IMR-90 (cell line): ENCODE measurements around the gene GOLGA1. TPM values are rescaled to one million over a fixed set of nuclear protein-coding genes. Genes with fewer than 3 reads are reported as not detected.

Experiments
- ATAC-seq: fragments of 200-7000 bp; cut with Tn5 transposase; 2 replicates; pipeline ENCODE4 v1.9.1; 2020; ENCODE audit warnings: low read depth, mild to moderate bottlenecking, moderate library complexity
- BruUV-seq: library from RNA; stranded (reverse); fragments of 400-500 nt; replicated peaks from 2 replicates; lab custom pipeline; 2021; lab: Mats Ljungman, UMichigan
- CTCF ChIA-PET: fragments of 300-600 bp; formaldehyde crosslinking; extraction: SDS; loops from one replicate; lab custom pipeline; 2021; ENCODE audit warnings: antibody characterized with exemption; lab: Yijun Ruan, JAX
- POLR2A ChIA-PET: fragments of 300-600 bp; sonication (Branson Sonifier 250); formaldehyde crosslinking; loops from one replicate; lab custom pipeline; 2022; ENCODE audit warnings: antibody characterized with exemption; ENCODE audit not compliant: unreplicated experiment; lab: Charles Lee
- DNase-seq: peaks from one replicate; pipeline ENCODE4 v3.0.0; 2013
- H2AFZ ChIP-seq: replicated peaks from 2 replicates; pipeline ENCODE3; 2013; ENCODE audit warnings: low read length, mild to moderate bottlenecking; ENCODE audit not compliant: poor library complexity
- H2AK5ac ChIP-seq: 2 replicates; pipeline ENCODE4 v1.6.1; 2013; ENCODE audit warnings: low read depth, low read length, inconsistent platforms
- H2AK9ac ChIP-seq: replicated peaks from 2 replicates; pipeline ENCODE3; 2013; ENCODE audit warnings: mild to moderate bottlenecking, low read depth, low read length, moderate library complexity; ENCODE audit not compliant: poor library complexity
- H2BK120ac ChIP-seq: 2 replicates; pipeline ENCODE4 v1.6.1; 2013; ENCODE audit warnings: low read depth, low read length, inconsistent platforms
- H2BK15ac ChIP-seq: 3 replicates; pipeline ENCODE4 v1.6.1; 2013; ENCODE audit warnings: low read depth, low read length, inconsistent platforms
- H2BK20ac ChIP-seq: 2 replicates; pipeline ENCODE4 v1.6.1; 2013; ENCODE audit warnings: low read depth, mild to moderate bottlenecking, inconsistent platforms, low read length, moderate library complexity
- H2BK5ac ChIP-seq: 2 replicates; pipeline ENCODE4 v1.6.1; 2013; ENCODE audit warnings: mild to moderate bottlenecking, low read depth, low read length, inconsistent platforms; ENCODE audit not compliant: poor library complexity, severe bottlenecking
- H3K14ac ChIP-seq: replicated peaks from 2 replicates; pipeline ENCODE4 v1.6.1; 2013; ENCODE audit warnings: low read depth, low read length, inconsistent platforms
- H3K18ac ChIP-seq: 2 replicates; pipeline ENCODE4 v1.6.1; 2013; ENCODE audit warnings: low read depth, low read length, control low read depth
- H3K23ac ChIP-seq: 2 replicates; pipeline ENCODE4 v1.6.1; 2013; ENCODE audit warnings: low read depth, low read length, inconsistent platforms
- H3K27ac ChIP-seq: 2 replicates; pipeline ENCODE4 v1.5.1; 2013; ENCODE audit warnings: mild to moderate bottlenecking, control low read depth, low read length; ENCODE audit not compliant: insufficient read depth
- H3K27me3 ChIP-seq: 2 replicates; pipeline ENCODE4 v1.6.1; 2013; ENCODE audit warnings: low read length; ENCODE audit not compliant: control insufficient read depth, insufficient read depth
- H3K36me3 ChIP-seq: 2 replicates; pipeline ENCODE4 v1.6.1; 2013; ENCODE audit warnings: low read length, mixed read lengths; ENCODE audit not compliant: control insufficient read depth, insufficient read depth
- H3K4ac ChIP-seq: 2 replicates; pipeline ENCODE4 v1.6.1; 2013; ENCODE audit warnings: low read depth, low read length, inconsistent platforms
- H3K4me1 ChIP-seq: 2 replicates; pipeline ENCODE4 v1.6.1; 2013; ENCODE audit warnings: low read length, mixed read lengths; ENCODE audit not compliant: control insufficient read depth, insufficient read depth
- H3K4me2 ChIP-seq: 2 replicates; pipeline ENCODE4 v1.6.1; 2013; ENCODE audit warnings: low read depth, mild to moderate bottlenecking, control low read depth, low read length, moderate library complexity
- H3K4me3 ChIP-seq: 2 replicates; pipeline ENCODE4 v1.5.1; 2013; ENCODE audit warnings: low read depth, mild to moderate bottlenecking, control low read depth, low read length, moderate library complexity; ENCODE audit not compliant: insufficient read depth
- H3K56ac ChIP-seq: 2 replicates; pipeline ENCODE4 v1.6.1; 2013; ENCODE audit warnings: low read length, inconsistent platforms; ENCODE audit not compliant: insufficient read depth; ENCODE audit errors: extremely low read depth
- H3K79me1 ChIP-seq, 2 experiments: 2 replicates each; pipeline ENCODE4 v1.6.1; 2013; ENCODE audit warnings: low read length in 2 of 2, inconsistent platforms in 1 of 2, low read depth in 1 of 2
- H3K9ac ChIP-seq: 2 replicates; pipeline ENCODE4 v1.6.1; 2013; ENCODE audit warnings: low read depth, low read length, control low read depth
- H3K9me1 ChIP-seq: 2 replicates; pipeline ENCODE4 v1.6.1; 2013; ENCODE audit warnings: low read length, inconsistent platforms; ENCODE audit not compliant: insufficient read depth
- H3K9me3 ChIP-seq: 2 replicates; pipeline ENCODE4 v1.6.1; 2013; ENCODE audit warnings: low read length; ENCODE audit not compliant: control insufficient read depth, insufficient read depth
- H4K20me1 ChIP-seq: 2 replicates; pipeline ENCODE4 v1.6.1; 2013; ENCODE audit warnings: low read length, inconsistent platforms; ENCODE audit not compliant: insufficient read depth
- H4K5ac ChIP-seq: 2 replicates; pipeline ENCODE4 v1.6.1; 2013; ENCODE audit warnings: mild to moderate bottlenecking, low read depth, low read length, control low read depth
- H4K8ac ChIP-seq, 2 experiments: 2 replicates each; pipeline ENCODE4 v1.6.1; 2013; ENCODE audit warnings: low read depth in 2 of 2, low read length in 2 of 2, control low read depth in 1 of 2, inconsistent platforms in 1 of 2
- H4K91ac ChIP-seq: 2 replicates; pipeline ENCODE4 v1.6.1; 2013; ENCODE audit warnings: low read depth, low read length, inconsistent platforms; ENCODE audit not compliant: insufficient read depth
- BHLHE40 ChIP-seq: fragments of 150-350 bp; IDR thresholded peaks from 2 replicates; pipeline ENCODE4 v1.6.1; 2016; ENCODE audit warnings: mild to moderate bottlenecking, low read depth, low read length
- CEBPB ChIP-seq: IDR thresholded peaks from 2 replicates; pipeline ENCODE4 v1.6.1; 2012; ENCODE audit warnings: low read depth, low read length, improper control_type of control experiment
- CHD1 ChIP-seq: IDR thresholded peaks from 2 replicates; pipeline ENCODE4 v1.6.1; 2012; ENCODE audit warnings: low read depth, low read length, improper control_type of control experiment
- FOS ChIP-seq: fragments of 150-350 bp; IDR thresholded peaks from 2 replicates; pipeline ENCODE4 v1.6.1; 2016; ENCODE audit warnings: low read depth, low read length
- MAFK ChIP-seq: IDR thresholded peaks from 2 replicates; pipeline ENCODE4 v1.6.1; 2012; ENCODE audit warnings: low read depth, low read length, improper control_type of control experiment
- MAZ ChIP-seq: IDR thresholded peaks from 2 replicates; pipeline ENCODE4 v1.6.1; 2012; ENCODE audit warnings: low read depth, mild to moderate bottlenecking, low read length, improper control_type of control experiment, moderate library complexity, borderline replicate concordance
- MXI1 ChIP-seq: IDR thresholded peaks from 2 replicates; pipeline ENCODE4 v1.6.1; 2012; ENCODE audit warnings: low read depth, mild to moderate bottlenecking, low read length, moderate library complexity, borderline replicate concordance
- NFE2L2 ChIP-seq: fragments of 150-350 bp; IDR thresholded peaks from 2 replicates; pipeline ENCODE4 v1.6.1; 2016; ENCODE audit warnings: low read depth, mild to moderate bottlenecking, low read length
- POLR2A ChIP-seq: IDR thresholded peaks from 2 replicates; pipeline ENCODE4 v1.6.1; 2012; ENCODE audit warnings: mild to moderate bottlenecking, low read depth, low read length
- RAD21 ChIP-seq: IDR thresholded peaks from 2 replicates; pipeline ENCODE4 v1.6.1; 2012; ENCODE audit warnings: low read length, improper control_type of control experiment
- RCOR1 ChIP-seq: IDR thresholded peaks from 2 replicates; pipeline ENCODE4 v1.6.1; 2012; ENCODE audit warnings: mild to moderate bottlenecking, low read length, improper control_type of control experiment; ENCODE audit not compliant: insufficient replicate concordance
- RFX5 ChIP-seq: IDR thresholded peaks from 2 replicates; pipeline ENCODE4 v1.8.0; 2012; ENCODE audit warnings: low read depth, mild to moderate bottlenecking, low read length, moderate library complexity
- SMC3 ChIP-seq: fragments of 150-350 bp; IDR thresholded peaks from 2 replicates; pipeline ENCODE4 v1.6.1; 2016; ENCODE audit warnings: low read depth, mild to moderate bottlenecking, antibody characterized with exemption, low read length, moderate library complexity
- WGBS, 2 experiments: methylation state at CpG; one replicate each; pipeline versions ENCODE4 v1.1.5 to v1.1.7; 2013; ENCODE audit warnings: missing lambda C conversion rate in 2 of 2; ENCODE audit not compliant: insufficient read length in 1 of 2; ENCODE audit errors: extremely low coverage in 2 of 2; 5-methylcytosine and 5-hydroxymethylcytosine counted together
- dilution Hi-C: fragments of 300-500 bp; cut with HindIII; formaldehyde crosslinking; loops from one replicate; pipeline ENCODE4 v1.14.3; 2018; ENCODE audit warnings: low sequenced_read_pairs; ENCODE audit not compliant: unreplicated experiment
- in situ Hi-C: fragments of 300-500 bp; cut with MboI; formaldehyde crosslinking; loops from 3 replicates; pipeline ENCODE4 v1.14.3; 2019; ENCODE audit warnings: low sequenced_read_pairs, inconsistent platforms, mixed read lengths
- intact Hi-C: fragments of 100-400 bp; cut with micrococcal nuclease; formaldehyde crosslinking; loops from 2 replicates; pipeline ENCODE4 v1.10.0; 2022
- polyA plus RNA-seq, 3 experiments: library from polyadenylated mRNA; depleted of rRNA; stranded (reverse); fragments of >200 nt; gene quantifications; 2 replicates each; pipeline ENCODE4 v1.2.3, GENCODE V29; 2012; ENCODE audit warnings: low replicate concordance in 1 of 3
- total RNA-seq: library from RNA; depleted of rRNA; stranded (reverse); fragments of >200 nt; gene quantifications from 2 replicates; pipeline ENCODE4 v1.2.3, GENCODE V29; 2012
- TF ChIP-seq, protein P1 (sequence below): fragments of 150-350 bp; IDR thresholded peaks from 2 replicates; pipeline ENCODE4 v1.6.1; 2017; ENCODE audit warnings: mild to moderate bottlenecking, antibody characterized with exemption, low read length, low read depth
- TF ChIP-seq, protein P2 (sequence below): fragments of 150-350 bp; IDR thresholded peaks from 2 replicates; pipeline ENCODE4 v1.6.1; 2016; ENCODE audit warnings: low read depth, mild to moderate bottlenecking, low read length, moderate library complexity, borderline replicate concordance
- TF ChIP-seq, protein P3 (sequence below): conservative IDR thresholded peaks from 2 replicates; pipeline ENCODE4 v1.5.1; 2012; ENCODE audit warnings: mild to moderate bottlenecking, low read depth, low read length, improper control_type of control experiment

The GOLGA1 gene
- total and polyA plus RNA-seq, 2 of the 4 experiments (the other 2 are of a cell fraction) = 10.6 to 12.7 TPM

DNA sequence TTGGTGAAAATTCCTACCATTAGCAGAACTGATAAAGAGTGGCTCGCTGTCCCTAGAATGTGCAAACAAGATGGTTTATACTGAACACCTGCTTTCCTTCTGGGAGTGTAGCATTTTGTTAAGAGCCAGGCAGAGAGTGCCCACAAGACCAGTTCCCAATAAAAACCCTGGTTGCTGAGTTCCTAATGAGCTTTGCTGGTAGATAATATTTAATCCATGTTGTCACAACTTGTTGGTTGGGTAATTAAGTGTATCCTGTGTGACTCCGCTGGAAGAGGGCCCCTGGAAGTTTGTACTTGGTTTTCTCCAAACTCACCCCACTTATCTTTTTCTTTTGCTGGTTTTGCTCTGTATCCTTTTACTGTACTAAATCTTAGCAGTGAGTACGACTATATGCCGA lies 39.5 kb upstream of the GOLGA1 start:
- H2BK5ac ChIP-seq = no peak overlapping the region
- dilution Hi-C loops = no loop called here
- ChIA-PET CTCF (interaction anchor here (0.9 kb wide), 1 partner anchor 11 kb away, joined by 5 read pairs; no protein-coding TSS in a partner anchor), POLR2A (no interaction called here)
- H3K23ac ChIP-seq = no peak overlapping the region
- H3K36me3 ChIP-seq = no peaks in the 10 kb centered on the region
- H3K9me3 ChIP-seq = no peaks in the 10 kb centered on the region
- H2AFZ ChIP-seq = no peak overlapping the region
- no peak overlapping the region for H3K27ac ChIP-seq
- intact Hi-C loops = no loop called here
- WGBS, 2 experiments = no CpG with 5 or more reads among the region's 4 CpGs
- DNase-seq = no peak
- no peak overlapping the region for H3K9ac ChIP-seq
- no peak overlapping the region for H3K4me3 ChIP-seq
- no peak overlapping the region for H2BK15ac ChIP-seq
- 0 out of 2 replicates have a peak, but pooled peaks cover 3% of the 10 kb centered on the region for H3K9me1 ChIP-seq
- no peak overlapping the region for H3K14ac ChIP-seq
- H3K27me3 ChIP-seq = no peaks in the 10 kb centered on the region
- H2AK9ac ChIP-seq = no peak overlapping the region
- in situ Hi-C loops = no loop called here
- H2BK20ac ChIP-seq = no peak overlapping the region
- H3K4ac ChIP-seq = no peak overlapping the region
- no peak overlapping the region for H3K18ac ChIP-seq
- no peak for TF ChIP-seq BHLHE40
- TF ChIP-seq SMC3 = no peak
- no peak for TF ChIP-seq POLR2A
- TF ChIP-seq, protein P1, sequence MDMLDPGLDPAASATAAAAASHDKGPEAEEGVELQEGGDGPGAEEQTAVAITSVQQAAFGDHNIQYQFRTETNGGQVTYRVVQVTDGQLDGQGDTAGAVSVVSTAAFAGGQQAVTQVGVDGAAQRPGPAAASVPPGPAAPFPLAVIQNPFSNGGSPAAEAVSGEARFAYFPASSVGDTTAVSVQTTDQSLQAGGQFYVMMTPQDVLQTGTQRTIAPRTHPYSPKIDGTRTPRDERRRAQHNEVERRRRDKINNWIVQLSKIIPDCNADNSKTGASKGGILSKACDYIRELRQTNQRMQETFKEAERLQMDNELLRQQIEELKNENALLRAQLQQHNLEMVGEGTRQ = no peak
- TF ChIP-seq NFE2L2 = no peak
- no peak for TF ChIP-seq CEBPB
- no peak for TF ChIP-seq MAFK
- TF ChIP-seq, protein P2, sequence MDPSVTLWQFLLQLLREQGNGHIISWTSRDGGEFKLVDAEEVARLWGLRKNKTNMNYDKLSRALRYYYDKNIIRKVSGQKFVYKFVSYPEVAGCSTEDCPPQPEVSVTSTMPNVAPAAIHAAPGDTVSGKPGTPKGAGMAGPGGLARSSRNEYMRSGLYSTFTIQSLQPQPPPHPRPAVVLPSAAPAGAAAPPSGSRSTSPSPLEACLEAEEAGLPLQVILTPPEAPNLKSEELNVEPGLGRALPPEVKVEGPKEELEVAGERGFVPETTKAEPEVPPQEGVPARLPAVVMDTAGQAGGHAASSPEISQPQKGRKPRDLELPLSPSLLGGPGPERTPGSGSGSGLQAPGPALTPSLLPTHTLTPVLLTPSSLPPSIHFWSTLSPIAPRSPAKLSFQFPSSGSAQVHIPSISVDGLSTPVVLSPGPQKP = no peak
- no peak for TF ChIP-seq MAZ
- no peak for TF ChIP-seq MXI1
- no peak for TF ChIP-seq FOS
- no peak for TF ChIP-seq RAD21
- TF ChIP-seq CHD1 = no peak
- no peak for TF ChIP-seq RFX5
- TF ChIP-seq, protein P3, sequence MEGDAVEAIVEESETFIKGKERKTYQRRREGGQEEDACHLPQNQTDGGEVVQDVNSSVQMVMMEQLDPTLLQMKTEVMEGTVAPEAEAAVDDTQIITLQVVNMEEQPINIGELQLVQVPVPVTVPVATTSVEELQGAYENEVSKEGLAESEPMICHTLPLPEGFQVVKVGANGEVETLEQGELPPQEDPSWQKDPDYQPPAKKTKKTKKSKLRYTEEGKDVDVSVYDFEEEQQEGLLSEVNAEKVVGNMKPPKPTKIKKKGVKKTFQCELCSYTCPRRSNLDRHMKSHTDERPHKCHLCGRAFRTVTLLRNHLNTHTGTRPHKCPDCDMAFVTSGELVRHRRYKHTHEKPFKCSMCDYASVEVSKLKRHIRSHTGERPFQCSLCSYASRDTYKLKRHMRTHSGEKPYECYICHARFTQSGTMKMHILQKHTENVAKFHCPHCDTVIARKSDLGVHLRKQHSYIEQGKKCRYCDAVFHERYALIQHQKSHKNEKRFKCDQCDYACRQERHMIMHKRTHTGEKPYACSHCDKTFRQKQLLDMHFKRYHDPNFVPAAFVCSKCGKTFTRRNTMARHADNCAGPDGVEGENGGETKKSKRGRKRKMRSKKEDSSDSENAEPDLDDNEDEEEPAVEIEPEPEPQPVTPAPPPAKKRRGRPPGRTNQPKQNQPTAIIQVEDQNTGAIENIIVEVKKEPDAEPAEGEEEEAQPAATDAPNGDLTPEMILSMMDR = no peak
- TF ChIP-seq RCOR1 = no peak
- H3K4me1 ChIP-seq = no peaks in the 10 kb centered on the region
- H3K79me1 ChIP-seq = no peaks in the 10 kb centered on the region
- H2AK5ac ChIP-seq = no peak overlapping the region
- no peak overlapping the region for H4K91ac ChIP-seq
- H4K20me1 ChIP-seq = no peaks in the 10 kb centered on the region
- no TSS peak for BruUV-seq
- no peak overlapping the region for H3K4me2 ChIP-seq
- no peak overlapping the region for H2BK120ac ChIP-seq
- no peak overlapping the region for H3K56ac ChIP-seq
- H4K5ac ChIP-seq = no peak overlapping the region
- no peak overlapping the region for H4K8ac ChIP-seq
- ATAC-seq = no peak
